HG02763 (cell line): ENCODE results near the gene CHURC1.

Experiments
- ATAC-seq: cut with Tn5 transposase; IDR thresholded peaks from one replicate; pipeline ENCODE4 v1.9.1; 2021; ENCODE audit warnings: mild to moderate bottlenecking, moderate library complexity; ENCODE audit not compliant: unreplicated experiment

The CHURC1 gene

GRCh38 chr14:64983439-64984310 lies 69.4 kb downstream of the CHURC1 start:
- ATAC-seq = no peak
